Neural cell (in vitro differentiated cells): ENCODE data around the gene COPS9. TPM values are rescaled to one million over a fixed set of nuclear protein-coding genes. Genes with fewer than 3 reads are reported as not detected.

Experiments
- H2AFZ ChIP-seq: fragments of 200-600, 300-800 bp; sonication (generic), shearing (Covaris generic); 2 replicates; pipeline ENCODE4 v1.6.0; 2014; ENCODE audit warnings: low read depth, mild to moderate bottlenecking, antibody characterized with exemption, low read length, moderate library complexity
- H3F3A ChIP-seq: fragments of 200-600 bp; shearing (Covaris generic); 2 replicates; pipeline ENCODE4 v1.6.1; 2016; ENCODE audit warnings: mild to moderate bottlenecking, moderate library complexity, mixed read lengths, antibody characterized with exemption, low read length; ENCODE audit not compliant: insufficient read depth, poor library complexity, severe bottlenecking
- H3K27ac ChIP-seq: fragments of 200-600, 300-800 bp; sonication (generic), shearing (Covaris generic); 2 replicates; pipeline ENCODE4 v1.5.1; 2014; ENCODE audit warnings: mild to moderate bottlenecking, low read length, moderate library complexity
- H3K27me3 ChIP-seq: fragments of 300-800, 200-600 bp; sonication (generic), shearing (Covaris generic); 2 replicates; pipeline ENCODE4 v1.6.0; 2014; ENCODE audit warnings: mild to moderate bottlenecking, low read depth, low read length, moderate library complexity; ENCODE audit not compliant: insufficient read depth
- H3K36me3 ChIP-seq: fragments of 300-800, 200-600 bp; sonication (generic), shearing (Covaris generic); 2 replicates; pipeline ENCODE4 v1.5.1; 2014; ENCODE audit warnings: mild to moderate bottlenecking, antibody characterized with exemption, low read length, moderate library complexity; ENCODE audit not compliant: insufficient read depth
- H3K4me2 ChIP-seq: fragments of 300-800, 200-600 bp; sonication (generic), shearing (Covaris generic); 2 replicates; pipeline ENCODE4 v1.6.0; 2014; ENCODE audit warnings: mild to moderate bottlenecking, low read length
- H3K4me3 ChIP-seq: fragments of 300-800, 200-600 bp; sonication (generic), shearing (Covaris generic); 2 replicates; pipeline ENCODE4 v1.5.1; 2014; ENCODE audit warnings: mild to moderate bottlenecking, low read length, moderate library complexity
- H3K79me2 ChIP-seq: fragments of 200-600 bp; shearing (Covaris generic); replicated peaks from 2 replicates; pipeline ENCODE4 v1.6.0; 2014; ENCODE audit warnings: mild to moderate bottlenecking, low read length, moderate library complexity; ENCODE audit not compliant: insufficient read depth
- H3K9ac ChIP-seq: fragments of 300-800, 200-600 bp; sonication (generic), shearing (Covaris generic); 2 replicates; pipeline ENCODE4 v1.6.1; 2016; ENCODE audit warnings: mild to moderate bottlenecking, low read length, mixed read lengths
- H3K9me2 ChIP-seq: fragments of 200-600 bp; shearing (Covaris generic); 2 replicates; pipeline ENCODE4 v1.6.1; 2016; ENCODE audit warnings: mild to moderate bottlenecking, low read length, mixed read lengths; ENCODE audit not compliant: insufficient read depth
- H3K9me3 ChIP-seq: fragments of 200-600, 300-800 bp; sonication (generic), shearing (Covaris generic); 2 replicates; pipeline ENCODE4 v1.6.1; 2016; ENCODE audit warnings: mild to moderate bottlenecking, mixed run types, low read length, moderate library complexity, mixed read lengths
- H4K20me1 ChIP-seq: fragments of 200-600 bp; shearing (Covaris generic); 2 replicates; pipeline ENCODE4 v1.6.1; 2016; ENCODE audit warnings: mild to moderate bottlenecking, mixed run types; ENCODE audit not compliant: insufficient read depth
- EP300 ChIP-seq: fragments of 450-650 bp; conservative IDR thresholded peaks from 2 replicates; pipeline ENCODE4 v1.6.1; 2014; ENCODE audit warnings: antibody characterized with exemption, mild to moderate bottlenecking, moderate library complexity; ENCODE audit not compliant: poor library complexity, severe bottlenecking
- EZH2 ChIP-seq: fragments of 200-600, 300-800 bp; shearing (Covaris generic), sonication (generic); IDR thresholded peaks from 2 replicates; pipeline ENCODE4 v1.6.1; 2014; ENCODE audit warnings: antibody characterized with exemption, low read length, borderline replicate concordance, mild to moderate bottlenecking; ENCODE audit not compliant: insufficient read depth, poor library complexity, severe bottlenecking
- MXI1 ChIP-seq: fragments of 450-650 bp; conservative IDR thresholded peaks from 2 replicates; pipeline ENCODE4 v1.6.1; 2014; ENCODE audit warnings: antibody characterized with exemption, mild to moderate bottlenecking; ENCODE audit not compliant: poor library complexity, severe bottlenecking
- POLR2AphosphoS5 ChIP-seq: IDR thresholded peaks from 2 replicates; pipeline ENCODE4 v1.6.1; 2012
- RAD21 ChIP-seq: fragments of 450-650 bp; conservative IDR thresholded peaks from 2 replicates; pipeline ENCODE4 v1.6.1; 2014; ENCODE audit warnings: antibody characterized with exemption, mild to moderate bottlenecking, moderate library complexity
- SMC3 ChIP-seq: fragments of 450-650 bp; conservative IDR thresholded peaks from 2 replicates; pipeline ENCODE4 v1.6.1; 2014; ENCODE audit warnings: antibody characterized with exemption, mild to moderate bottlenecking, moderate library complexity; ENCODE audit not compliant: poor library complexity
- TAF1 ChIP-seq: IDR thresholded peaks from 2 replicates; pipeline ENCODE4 v1.6.1; 2012; ENCODE audit warnings: low read depth
- polyA plus RNA-seq: library from polyadenylated mRNA; depleted of rRNA; stranded (reverse); fragments of >200 nt; gene quantifications from 2 replicates; pipeline ENCODE4 v1.2.3, GENCODE V29; 2014
- TF ChIP-seq, protein P1 (sequence below): fragments of 450-650 bp; IDR thresholded peaks from 2 replicates; pipeline ENCODE4 v1.5.1; 2014; ENCODE audit warnings: antibody characterized with exemption, mild to moderate bottlenecking, moderate library complexity; ENCODE audit not compliant: poor library complexity, severe bottlenecking
- TF ChIP-seq, protein P2 (sequence below): IDR thresholded peaks from 2 replicates; pipeline ENCODE4 v1.6.1; 2012; ENCODE audit warnings: borderline replicate concordance

COPS9 gene
- polyA plus RNA-seq, 1 donor from 2014 or later: 359 TPM

DNA sequence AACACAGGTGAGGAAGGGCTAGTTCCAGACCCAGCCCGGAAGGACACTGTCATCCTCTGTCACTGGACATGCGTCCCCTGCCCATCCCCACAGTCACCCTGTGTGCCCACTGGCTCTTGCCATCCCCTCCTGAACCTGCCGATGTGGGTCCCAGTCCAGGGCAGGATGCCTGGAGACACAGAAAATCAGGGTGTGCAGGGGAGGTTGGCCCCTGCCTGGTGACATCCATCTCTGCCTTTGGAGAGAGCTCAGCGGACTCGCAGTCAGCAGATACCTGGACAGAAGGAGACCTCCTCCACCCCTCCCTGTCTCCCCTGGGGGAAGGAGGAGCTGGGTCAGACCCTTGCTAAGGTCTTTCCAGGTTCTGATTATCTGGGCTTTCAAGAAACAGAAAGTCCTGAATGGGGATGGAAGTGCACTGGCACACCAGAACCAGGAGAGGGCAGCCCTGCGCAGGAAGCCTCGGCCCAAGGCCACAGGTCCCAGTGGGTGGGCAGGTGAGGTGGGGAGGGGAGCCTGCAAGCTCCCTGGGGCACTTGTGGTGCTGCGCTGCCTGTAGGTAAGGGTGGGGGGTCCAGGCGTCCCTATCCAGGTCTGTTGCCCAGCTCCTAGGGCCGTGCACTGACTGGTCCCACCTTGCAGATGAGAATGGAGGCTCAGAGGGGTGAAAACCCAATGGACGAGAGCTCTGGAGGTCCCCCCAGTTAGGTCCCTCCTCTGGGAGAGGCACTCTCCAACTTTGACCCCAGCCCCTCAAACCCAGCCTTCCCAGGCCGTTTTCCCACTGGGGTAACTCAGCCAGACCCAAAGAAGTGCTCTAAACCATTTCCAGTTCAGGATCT, 14.1 kb upstream of the COPS9 start:
- H3K9me2 ChIP-seq: no peaks in the 10 kb centered on the region
- no peaks in the 10 kb centered on the region for H3K79me2 ChIP-seq
- H2AFZ ChIP-seq: no peak overlapping the region
- no peak overlapping the region for H3K9ac ChIP-seq
- TF ChIP-seq EP300: no peak
- peak; percentile 85 for TF ChIP-seq RAD21
- TF ChIP-seq, protein P1, sequence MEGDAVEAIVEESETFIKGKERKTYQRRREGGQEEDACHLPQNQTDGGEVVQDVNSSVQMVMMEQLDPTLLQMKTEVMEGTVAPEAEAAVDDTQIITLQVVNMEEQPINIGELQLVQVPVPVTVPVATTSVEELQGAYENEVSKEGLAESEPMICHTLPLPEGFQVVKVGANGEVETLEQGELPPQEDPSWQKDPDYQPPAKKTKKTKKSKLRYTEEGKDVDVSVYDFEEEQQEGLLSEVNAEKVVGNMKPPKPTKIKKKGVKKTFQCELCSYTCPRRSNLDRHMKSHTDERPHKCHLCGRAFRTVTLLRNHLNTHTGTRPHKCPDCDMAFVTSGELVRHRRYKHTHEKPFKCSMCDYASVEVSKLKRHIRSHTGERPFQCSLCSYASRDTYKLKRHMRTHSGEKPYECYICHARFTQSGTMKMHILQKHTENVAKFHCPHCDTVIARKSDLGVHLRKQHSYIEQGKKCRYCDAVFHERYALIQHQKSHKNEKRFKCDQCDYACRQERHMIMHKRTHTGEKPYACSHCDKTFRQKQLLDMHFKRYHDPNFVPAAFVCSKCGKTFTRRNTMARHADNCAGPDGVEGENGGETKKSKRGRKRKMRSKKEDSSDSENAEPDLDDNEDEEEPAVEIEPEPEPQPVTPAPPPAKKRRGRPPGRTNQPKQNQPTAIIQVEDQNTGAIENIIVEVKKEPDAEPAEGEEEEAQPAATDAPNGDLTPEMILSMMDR: peak; percentile 86
- TF ChIP-seq SMC3: peak; percentile 90
- H3K4me2 ChIP-seq: no peak overlapping the region
- no peaks in the 10 kb centered on the region for H4K20me1 ChIP-seq
- H3K9me3 ChIP-seq: no peaks in the 10 kb centered on the region
- no peak overlapping the region for H3K4me3 ChIP-seq
- H3K27me3 ChIP-seq: no peaks in the 10 kb centered on the region
- no peak overlapping the region for H3K27ac ChIP-seq
- no peaks in the 10 kb centered on the region for H3F3A ChIP-seq
- no peaks in the 10 kb centered on the region for H3K36me3 ChIP-seq

DNA sequence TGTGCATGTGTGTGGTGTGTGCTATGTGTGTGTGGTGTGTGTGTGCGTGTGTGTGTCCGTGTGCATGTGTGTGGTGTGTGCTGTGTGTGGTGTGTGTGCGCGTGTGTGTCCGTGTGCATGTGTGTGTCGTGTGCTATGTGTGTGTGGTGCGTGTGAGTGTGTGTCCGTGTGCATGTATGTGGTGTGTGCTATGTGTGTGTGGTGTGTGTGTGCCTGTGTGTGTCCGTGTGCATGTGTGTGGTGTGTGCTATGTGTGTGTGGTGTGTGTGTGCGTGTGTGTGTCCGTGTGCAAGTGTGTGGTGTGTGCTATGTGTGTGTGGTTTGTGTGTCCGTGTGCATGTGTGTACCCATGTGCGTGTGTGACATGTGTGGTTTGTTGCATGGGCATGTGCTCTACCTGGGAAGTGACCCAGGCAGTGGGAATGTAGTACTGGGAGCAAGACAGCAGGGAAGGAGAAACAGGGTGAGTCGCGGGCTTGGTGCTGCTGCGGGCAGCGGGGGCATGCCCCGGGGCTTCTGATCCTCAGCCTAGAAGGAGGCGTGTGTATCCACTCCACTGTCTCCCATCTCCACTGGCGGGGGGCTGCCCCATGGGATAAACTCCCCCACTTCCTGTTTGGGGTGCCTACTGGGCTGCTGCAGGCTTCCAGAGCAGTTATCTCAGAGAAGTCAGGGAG, 11.9 kb upstream of the COPS9 start:
- Histone ChIP-seq H2AFZ (no peak overlapping the region), H3K27ac (no peak overlapping the region), H3K4me3 (no peak overlapping the region), H3K9ac (no peak overlapping the region), H3K36me3 (no peaks in the 10 kb centered on the region), H4K20me1 (no peaks in the 10 kb centered on the region), H3K4me2 (no peak overlapping the region), H3K9me2 (no peaks in the 10 kb centered on the region), H3K79me2 (no peaks in the 10 kb centered on the region), H3K9me3 (no peaks in the 10 kb centered on the region), H3F3A (no peaks in the 10 kb centered on the region), H3K27me3 (no peaks in the 10 kb centered on the region)
- no peak for TF ChIP-seq EP300

DNA sequence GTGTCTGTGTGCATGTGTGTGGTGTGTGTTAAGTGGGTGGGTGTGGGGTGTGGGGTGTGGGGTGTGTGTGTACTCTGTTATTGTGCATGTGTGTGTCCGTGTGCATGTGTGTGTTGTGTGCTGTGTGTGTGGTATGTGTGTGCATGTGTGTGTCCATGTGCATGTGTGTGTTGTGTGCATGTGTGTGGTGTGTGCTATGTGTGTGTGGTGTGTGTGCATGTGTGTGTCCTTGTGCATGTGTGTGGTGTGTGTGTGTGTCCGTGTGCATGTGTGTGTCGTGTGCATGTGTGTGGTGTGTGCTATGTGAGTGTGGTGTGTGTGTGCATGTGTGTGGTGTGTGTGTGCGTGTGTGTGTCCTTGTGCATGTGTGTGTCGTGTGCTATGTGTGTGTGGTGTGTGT, 11.3 kb upstream of the COPS9 start:
- Histone ChIP-seq H3K4me2 (no peak overlapping the region), H3K9me3 (no peaks in the 10 kb centered on the region), H3K36me3 (no peaks in the 10 kb centered on the region), H3K27ac (no peak overlapping the region), H3K9me2 (no peaks in the 10 kb centered on the region), H3K4me3 (no peak overlapping the region), H3K79me2 (no peaks in the 10 kb centered on the region), H3K27me3 (no peaks in the 10 kb centered on the region), H3K9ac (no peak overlapping the region), H2AFZ (no peak overlapping the region), H3F3A (no peaks in the 10 kb centered on the region), H4K20me1 (no peaks in the 10 kb centered on the region)
- TF ChIP-seq POLR2AphosphoS5 (no peak), MXI1 (no peak), RAD21 (no peak), EZH2 (no peak), SMC3 (no peak), EP300 (no peak), TAF1 (no peak)
- TF ChIP-seq, protein P2, sequence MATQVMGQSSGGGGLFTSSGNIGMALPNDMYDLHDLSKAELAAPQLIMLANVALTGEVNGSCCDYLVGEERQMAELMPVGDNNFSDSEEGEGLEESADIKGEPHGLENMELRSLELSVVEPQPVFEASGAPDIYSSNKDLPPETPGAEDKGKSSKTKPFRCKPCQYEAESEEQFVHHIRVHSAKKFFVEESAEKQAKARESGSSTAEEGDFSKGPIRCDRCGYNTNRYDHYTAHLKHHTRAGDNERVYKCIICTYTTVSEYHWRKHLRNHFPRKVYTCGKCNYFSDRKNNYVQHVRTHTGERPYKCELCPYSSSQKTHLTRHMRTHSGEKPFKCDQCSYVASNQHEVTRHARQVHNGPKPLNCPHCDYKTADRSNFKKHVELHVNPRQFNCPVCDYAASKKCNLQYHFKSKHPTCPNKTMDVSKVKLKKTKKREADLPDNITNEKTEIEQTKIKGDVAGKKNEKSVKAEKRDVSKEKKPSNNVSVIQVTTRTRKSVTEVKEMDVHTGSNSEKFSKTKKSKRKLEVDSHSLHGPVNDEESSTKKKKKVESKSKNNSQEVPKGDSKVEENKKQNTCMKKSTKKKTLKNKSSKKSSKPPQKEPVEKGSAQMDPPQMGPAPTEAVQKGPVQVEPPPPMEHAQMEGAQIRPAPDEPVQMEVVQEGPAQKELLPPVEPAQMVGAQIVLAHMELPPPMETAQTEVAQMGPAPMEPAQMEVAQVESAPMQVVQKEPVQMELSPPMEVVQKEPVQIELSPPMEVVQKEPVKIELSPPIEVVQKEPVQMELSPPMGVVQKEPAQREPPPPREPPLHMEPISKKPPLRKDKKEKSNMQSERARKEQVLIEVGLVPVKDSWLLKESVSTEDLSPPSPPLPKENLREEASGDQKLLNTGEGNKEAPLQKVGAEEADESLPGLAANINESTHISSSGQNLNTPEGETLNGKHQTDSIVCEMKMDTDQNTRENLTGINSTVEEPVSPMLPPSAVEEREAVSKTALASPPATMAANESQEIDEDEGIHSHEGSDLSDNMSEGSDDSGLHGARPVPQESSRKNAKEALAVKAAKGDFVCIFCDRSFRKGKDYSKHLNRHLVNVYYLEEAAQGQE: no peak
- TF ChIP-seq, protein P1: no peak
